Measurements from ENCODE around the gene VMP1.

DNA sequence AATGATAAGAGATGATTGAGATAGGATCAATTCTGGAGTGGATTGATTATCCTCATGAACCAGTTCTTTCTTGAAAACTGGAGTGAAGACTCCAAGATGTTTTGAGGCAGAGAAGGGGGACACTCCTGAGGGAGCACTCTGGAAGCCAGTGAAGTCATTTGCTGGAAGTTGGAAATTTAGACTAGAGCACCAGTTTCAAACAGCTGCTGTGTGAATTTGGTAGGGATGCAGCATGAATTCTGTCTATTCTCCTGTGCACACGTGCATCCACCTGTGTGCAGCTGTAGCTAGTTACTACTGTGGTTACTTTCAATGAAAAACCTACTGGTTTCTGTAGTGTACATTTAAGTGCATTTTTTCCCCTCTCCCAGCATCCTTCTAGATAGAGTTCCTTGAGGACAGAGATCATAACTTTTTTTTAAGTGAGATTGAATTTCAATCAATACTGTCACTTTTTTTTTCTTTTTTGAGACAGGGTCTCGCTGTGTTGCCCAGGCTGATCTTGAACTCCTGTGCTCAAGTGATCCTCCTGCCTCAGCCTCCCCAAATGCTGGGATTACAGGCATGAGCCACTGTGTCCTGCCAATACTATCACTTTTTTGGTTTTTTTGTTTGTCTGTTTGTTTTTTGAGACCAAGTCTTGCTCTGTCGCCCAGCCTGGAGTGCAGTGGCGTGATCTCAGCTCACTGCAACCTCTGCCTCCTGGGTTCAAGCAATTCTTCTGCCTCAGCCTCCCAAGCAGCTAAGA lies 119.4 kb downstream of the VMP1 start:
- no peak for TF ChIP-seq EZH2 (IDR thresholded peaks at IDR 0.05; ENCODE audit: low read length, unreplicated experiment)
- TF ChIP-seq, protein P1, sequence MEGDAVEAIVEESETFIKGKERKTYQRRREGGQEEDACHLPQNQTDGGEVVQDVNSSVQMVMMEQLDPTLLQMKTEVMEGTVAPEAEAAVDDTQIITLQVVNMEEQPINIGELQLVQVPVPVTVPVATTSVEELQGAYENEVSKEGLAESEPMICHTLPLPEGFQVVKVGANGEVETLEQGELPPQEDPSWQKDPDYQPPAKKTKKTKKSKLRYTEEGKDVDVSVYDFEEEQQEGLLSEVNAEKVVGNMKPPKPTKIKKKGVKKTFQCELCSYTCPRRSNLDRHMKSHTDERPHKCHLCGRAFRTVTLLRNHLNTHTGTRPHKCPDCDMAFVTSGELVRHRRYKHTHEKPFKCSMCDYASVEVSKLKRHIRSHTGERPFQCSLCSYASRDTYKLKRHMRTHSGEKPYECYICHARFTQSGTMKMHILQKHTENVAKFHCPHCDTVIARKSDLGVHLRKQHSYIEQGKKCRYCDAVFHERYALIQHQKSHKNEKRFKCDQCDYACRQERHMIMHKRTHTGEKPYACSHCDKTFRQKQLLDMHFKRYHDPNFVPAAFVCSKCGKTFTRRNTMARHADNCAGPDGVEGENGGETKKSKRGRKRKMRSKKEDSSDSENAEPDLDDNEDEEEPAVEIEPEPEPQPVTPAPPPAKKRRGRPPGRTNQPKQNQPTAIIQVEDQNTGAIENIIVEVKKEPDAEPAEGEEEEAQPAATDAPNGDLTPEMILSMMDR (conservative IDR thresholded peaks at IDR 0.05; ENCODE audit: low read depth, low read length), result no peak
